Sigmoid colon (tissue), 7 donors: ENCODE data around the gene APBB2. TPM values are rescaled to one million over a fixed set of nuclear protein-coding genes. Genes with fewer than 3 reads are reported as not detected.

Source experiments
- DNase-seq: peaks from one replicate; pipeline ENCODE4 v3.0.0-alpha.2; 2019
- H3K27ac ChIP-seq, 4 donors: fragments of 200-600 bp; sonication (generic); one replicate each; pipeline ENCODE4 v1.5.1; 2016 to 2019; ENCODE audit warnings: mild to moderate bottlenecking in 1 of 4
- H3K27me3 ChIP-seq, 3 donors: fragments of 200-600 bp; sonication (generic); one replicate each; pipeline ENCODE4 v1.5.1; 2019; ENCODE audit warnings: mild to moderate bottlenecking in 1 of 3
- H3K36me3 ChIP-seq, 4 donors: fragments of 200-600 bp; sonication (generic); one replicate each; pipeline ENCODE4 v1.5.1; 2016 to 2019
- H3K4me1 ChIP-seq, 4 donors: fragments of 200-600 bp; sonication (generic); one replicate each; pipeline ENCODE4 v1.5.1; 2017 to 2019
- H3K4me3 ChIP-seq, 4 donors: fragments of 200-600 bp; sonication (generic); one replicate each; pipeline ENCODE4 v1.5.1; 2017 to 2019; ENCODE audit warnings: mild to moderate bottlenecking in 2 of 4, moderate library complexity in 1 of 4
- H3K9me3 ChIP-seq, 4 donors: fragments of 200-600 bp in 3 of 4; sonication (generic) in 3 of 4; one replicate each; pipeline versions ENCODE4 v1.5.1 to v1.6.1; 2013 to 2019
- EP300 ChIP-seq, 4 donors: sonication (generic); formaldehyde crosslinking; IDR thresholded peaks; one replicate each; pipeline ENCODE4 v1.6.1; 2017; ENCODE audit warnings: antibody characterized with exemption in 4 of 4
- POLR2A ChIP-seq, 2 donors: fragments of 450-650 bp; IDR thresholded peaks; one replicate each; pipeline ENCODE4 v1.6.1; 2016; ENCODE audit warnings: antibody characterized with exemption in 2 of 2, mild to moderate bottlenecking in 2 of 2, moderate library complexity in 2 of 2
- POLR2AphosphoS5 ChIP-seq, 4 donors: sonication (generic); formaldehyde crosslinking; IDR thresholded peaks; one replicate each; pipeline ENCODE4 v1.6.1; 2017; ENCODE audit warnings: antibody characterized with exemption in 4 of 4
- WGBS, 2 donors: extraction: QIAGEN DNeasy Blood & Tissue Kit; methylation state at CpG; one replicate each; pipeline ENCODE4 v1.1.7; 2013; 5-methylcytosine and 5-hydroxymethylcytosine counted together
- intact Hi-C: fragments of 100-400 bp; cut with DNase I; formaldehyde crosslinking; loops from one replicate; pipeline ENCODE4 v1.15.1; 2023
- polyA plus RNA-seq, 3 donors: library from polyadenylated mRNA; stranded (reverse); fragments of 200-250 nt; gene quantifications; one replicate each; pipeline ENCODE4 v1.2.3, GENCODE V29; 2013
- total RNA-seq, 4 donors: library from RNA; depleted of rRNA; stranded (reverse); fragments of >200 nt; gene quantifications; one replicate each; pipeline ENCODE4 v1.1.0, GENCODE V29; 2016
- TF ChIP-seq, protein P1 (sequence below), 4 experiments: fragments of 450-650 bp in 3 of 4; fragments of 200-600 bp in 1 of 4; IDR thresholded peaks; one replicate each; pipeline ENCODE4 v1.5.1; 2016 to 2019; ENCODE audit warnings: antibody characterized with exemption in 4 of 4, mild to moderate bottlenecking in 3 of 4, moderate library complexity in 2 of 4
- donor health status: healthy with polysubstance abuse.
- donor health status: Bipolar disorder and iron deficiency.
- donor health status: healthy.

APBB2 gene
- total and polyA plus RNA-seq, 7 donors: 7.8 to 108 (median 69.1) TPM

- H3K4me3 ChIP-seq: no peak overlapping the region
- TF ChIP-seq POLR2A (IDR thresholded peaks at IDR 0.05) (no peak), POLR2AphosphoS5 (IDR thresholded peaks at IDR 0.05) (no peak), EP300 (IDR thresholded peaks at IDR 0.05) (no peak)
- TF ChIP-seq, protein P1, sequence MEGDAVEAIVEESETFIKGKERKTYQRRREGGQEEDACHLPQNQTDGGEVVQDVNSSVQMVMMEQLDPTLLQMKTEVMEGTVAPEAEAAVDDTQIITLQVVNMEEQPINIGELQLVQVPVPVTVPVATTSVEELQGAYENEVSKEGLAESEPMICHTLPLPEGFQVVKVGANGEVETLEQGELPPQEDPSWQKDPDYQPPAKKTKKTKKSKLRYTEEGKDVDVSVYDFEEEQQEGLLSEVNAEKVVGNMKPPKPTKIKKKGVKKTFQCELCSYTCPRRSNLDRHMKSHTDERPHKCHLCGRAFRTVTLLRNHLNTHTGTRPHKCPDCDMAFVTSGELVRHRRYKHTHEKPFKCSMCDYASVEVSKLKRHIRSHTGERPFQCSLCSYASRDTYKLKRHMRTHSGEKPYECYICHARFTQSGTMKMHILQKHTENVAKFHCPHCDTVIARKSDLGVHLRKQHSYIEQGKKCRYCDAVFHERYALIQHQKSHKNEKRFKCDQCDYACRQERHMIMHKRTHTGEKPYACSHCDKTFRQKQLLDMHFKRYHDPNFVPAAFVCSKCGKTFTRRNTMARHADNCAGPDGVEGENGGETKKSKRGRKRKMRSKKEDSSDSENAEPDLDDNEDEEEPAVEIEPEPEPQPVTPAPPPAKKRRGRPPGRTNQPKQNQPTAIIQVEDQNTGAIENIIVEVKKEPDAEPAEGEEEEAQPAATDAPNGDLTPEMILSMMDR (IDR thresholded peaks at IDR 0.05): no peak
- no peaks in the 10 kb centered on the region for H3K36me3 ChIP-seq
- no peaks in the 10 kb centered on the region for H3K9me3 ChIP-seq
- H3K27me3 ChIP-seq: no peaks in the 10 kb centered on the region
- intact Hi-C loops: loop anchor here (5.0 kb wide), 2 partner anchors 51 to 79 kb away; no protein-coding TSS in a partner anchor
- peaks cover 0 to 14% (median 3%) of the 10 kb centered on the region in 4 donors for H3K4me1 ChIP-seq
- 89 to 95% methylated on average over 5 of the region's 5 CpGs for WGBS, 2 donors
- H3K27ac ChIP-seq: no peak overlapping the region
- no peak for DNase-seq
Measured at GRCh38 chr4:40978548-40978947, 235.8 kb downstream of the APBB2 start.

DNA sequence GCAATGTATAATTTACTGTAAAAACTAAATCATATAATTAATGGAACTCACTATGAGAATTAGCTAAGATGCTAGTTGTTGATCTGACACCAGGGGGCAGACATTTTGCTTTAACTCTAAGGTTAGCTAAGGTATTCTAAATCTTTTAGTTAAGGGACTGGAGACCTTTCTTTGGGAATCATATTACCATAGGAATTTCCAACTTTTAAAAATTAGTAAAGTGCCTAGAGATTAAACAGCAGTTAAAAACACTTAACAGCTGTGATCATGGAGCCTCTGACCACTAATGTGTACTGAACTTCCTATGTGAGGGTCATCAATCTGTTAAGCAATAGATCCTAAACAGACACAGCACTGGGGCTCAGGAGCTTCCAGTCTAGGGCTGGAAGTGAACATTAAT lies 238.0 kb downstream of the APBB2 start:
- Histone ChIP-seq H3K36me3 (no peaks in the 10 kb centered on the region), H3K9me3 (no peaks in the 10 kb centered on the region), H3K4me1 (peaks cover 0 to 13% (median 2%) of the 10 kb centered on the region in 4 donors), H3K4me3 (no peak overlapping the region), H3K27me3 (no peaks in the 10 kb centered on the region), H3K27ac (no peak overlapping the region)
- intact Hi-C loops: loop anchor here (1.0 to 5.0 kb wide), 3 partner anchors 49 to 238 kb away; partner anchors contain the start of gene APBB2
- DNase-seq: no peak
- TF ChIP-seq POLR2AphosphoS5 (IDR thresholded peaks at IDR 0.05) (no peak), POLR2A (IDR thresholded peaks at IDR 0.05) (no peak)
- TF ChIP-seq, protein P1 (IDR thresholded peaks at IDR 0.05): peak; percentile 25 to 73 (median 58)

DNA sequence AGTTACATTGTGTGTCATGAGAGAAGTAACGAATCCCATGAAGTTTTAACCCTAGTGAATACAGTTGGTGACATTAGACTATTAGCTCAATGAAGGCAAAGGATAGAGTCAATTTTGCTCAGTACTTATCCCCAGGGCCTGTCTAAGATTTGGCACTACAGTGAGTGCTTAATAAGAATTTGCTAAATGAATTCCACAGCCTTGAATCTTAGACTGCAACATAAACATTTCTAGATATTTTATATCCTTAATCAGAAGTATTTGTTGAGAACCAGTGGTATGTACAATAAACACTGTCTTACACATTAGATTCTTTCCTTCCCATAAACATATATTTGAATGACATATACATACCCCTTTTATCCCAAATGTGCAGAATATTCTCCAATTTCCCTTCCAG lies 241.6 kb downstream of the APBB2 start:
- peaks cover 0 to 20% (median 9%) of the 10 kb centered on the region in 4 donors for H3K4me1 ChIP-seq
- WGBS, 2 donors: 90 to 99% methylated on average over 1 of the region's 1 CpG
- TF ChIP-seq POLR2AphosphoS5 (IDR thresholded peaks at IDR 0.05) (no peak), POLR2A (IDR thresholded peaks at IDR 0.05) (no peak), EP300 (IDR thresholded peaks at IDR 0.05) (no peak)
- TF ChIP-seq, protein P1 (IDR thresholded peaks at IDR 0.05): no peak
- no peaks in the 10 kb centered on the region for H3K9me3 ChIP-seq
- H3K27me3 ChIP-seq: no peaks in the 10 kb centered on the region
- no peak for DNase-seq
- H3K36me3 ChIP-seq: no peaks in the 10 kb centered on the region
- no peak overlapping the region for H3K4me3 ChIP-seq
- intact Hi-C loops: no loop called here
- H3K27ac ChIP-seq: no peak overlapping the region

DNA sequence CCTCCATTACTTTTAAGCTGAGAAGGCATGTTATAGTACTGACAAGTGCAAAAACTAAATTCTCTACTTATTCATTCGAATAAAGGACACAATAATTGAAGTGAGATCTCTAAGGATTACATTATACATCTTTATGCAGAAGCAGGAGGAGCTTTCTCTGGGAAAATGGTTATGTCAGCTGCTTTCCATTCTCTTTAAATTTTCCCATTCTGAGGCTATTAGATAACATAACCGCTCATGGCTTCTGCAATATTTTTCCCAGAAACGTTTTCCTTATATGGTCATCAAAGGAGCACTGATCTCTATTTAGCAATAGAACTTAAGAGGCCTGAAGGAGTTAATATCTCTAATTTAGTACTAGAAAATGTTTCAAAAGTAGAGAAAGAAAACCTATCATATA lies 243.0 kb downstream of the APBB2 start:
- Histone ChIP-seq H3K36me3 (no peaks in the 10 kb centered on the region), H3K27me3 (no peaks in the 10 kb centered on the region), H3K4me1 (peaks cover 0 to 23% (median 15%) of the 10 kb centered on the region in 4 donors), H3K9me3 (no peaks in the 10 kb centered on the region), H3K27ac (no peak overlapping the region), H3K4me3 (no peak overlapping the region)
- WGBS, 2 donors: 91% methylated on average over 3 of the region's 3 CpGs
- DNase-seq: no peak
- TF ChIP-seq, protein P1 (IDR thresholded peaks at IDR 0.05): no peak
- no peak for TF ChIP-seq EP300 (IDR thresholded peaks at IDR 0.05)
- TF ChIP-seq POLR2AphosphoS5 (IDR thresholded peaks at IDR 0.05): no peak
- no peak for TF ChIP-seq POLR2A (IDR thresholded peaks at IDR 0.05)
- intact Hi-C loops: no loop called here

- H3K4me3 ChIP-seq: no peak overlapping the region
- intact Hi-C loops: no loop called here
- H3K27ac ChIP-seq: no peak overlapping the region
- WGBS, 2 donors: 72 to 80% methylated on average over 2 of the region's 2 CpGs
- no peaks in the 10 kb centered on the region for H3K9me3 ChIP-seq
- TF ChIP-seq EP300 (IDR thresholded peaks at IDR 0.05) (no peak), POLR2AphosphoS5 (IDR thresholded peaks at IDR 0.05) (no peak), POLR2A (IDR thresholded peaks at IDR 0.05) (no peak)
- TF ChIP-seq, protein P1 (IDR thresholded peaks at IDR 0.05): no peak
- no peaks in the 10 kb centered on the region for H3K36me3 ChIP-seq
- no peak for DNase-seq
- H3K27me3 ChIP-seq: no peaks in the 10 kb centered on the region
- H3K4me1 ChIP-seq: peaks cover 0 to 15% (median 15%) of the 10 kb centered on the region in 4 donors
Measured at GRCh38 chr4:40969501-40969900, 244.8 kb downstream of the APBB2 start.
